Esophagus muscularis mucosa (tissue), 4 donors: ENCODE results near the gene ETFRF1.

Source experiments
- EP300 ChIP-seq: sonication (generic); formaldehyde crosslinking; IDR thresholded peaks from one replicate; pipeline ENCODE4 v1.6.1; 2017; ENCODE audit warnings: antibody characterized with exemption
- POLR2A ChIP-seq: fragments of 450-650 bp; IDR thresholded peaks from one replicate; pipeline ENCODE4 v1.6.1; 2017; ENCODE audit warnings: antibody characterized with exemption, moderate library complexity, mild to moderate bottlenecking, low read depth
- POLR2AphosphoS5 ChIP-seq, 2 donors: sonication (generic); formaldehyde crosslinking; IDR thresholded peaks; one replicate each; pipeline ENCODE4 v1.6.1; 2017; ENCODE audit warnings: antibody characterized with exemption in 2 of 2
- TF ChIP-seq, protein P1 (sequence below), 3 experiments: fragments of 200-600 bp in 2 of 3; fragments of 450-650 bp in 1 of 3; sonication (generic) in 2 of 3; IDR thresholded peaks; one replicate each; pipeline ENCODE4 v1.5.1; 2017 to 2019; ENCODE audit warnings: antibody characterized with exemption in 3 of 3, mild to moderate bottlenecking in 2 of 3, moderate library complexity in 1 of 3

- TF ChIP-seq POLR2A (no peak), POLR2AphosphoS5 (IDR thresholded peaks at IDR 0.05) (no peak), EP300 (no peak)
- TF ChIP-seq, protein P1, sequence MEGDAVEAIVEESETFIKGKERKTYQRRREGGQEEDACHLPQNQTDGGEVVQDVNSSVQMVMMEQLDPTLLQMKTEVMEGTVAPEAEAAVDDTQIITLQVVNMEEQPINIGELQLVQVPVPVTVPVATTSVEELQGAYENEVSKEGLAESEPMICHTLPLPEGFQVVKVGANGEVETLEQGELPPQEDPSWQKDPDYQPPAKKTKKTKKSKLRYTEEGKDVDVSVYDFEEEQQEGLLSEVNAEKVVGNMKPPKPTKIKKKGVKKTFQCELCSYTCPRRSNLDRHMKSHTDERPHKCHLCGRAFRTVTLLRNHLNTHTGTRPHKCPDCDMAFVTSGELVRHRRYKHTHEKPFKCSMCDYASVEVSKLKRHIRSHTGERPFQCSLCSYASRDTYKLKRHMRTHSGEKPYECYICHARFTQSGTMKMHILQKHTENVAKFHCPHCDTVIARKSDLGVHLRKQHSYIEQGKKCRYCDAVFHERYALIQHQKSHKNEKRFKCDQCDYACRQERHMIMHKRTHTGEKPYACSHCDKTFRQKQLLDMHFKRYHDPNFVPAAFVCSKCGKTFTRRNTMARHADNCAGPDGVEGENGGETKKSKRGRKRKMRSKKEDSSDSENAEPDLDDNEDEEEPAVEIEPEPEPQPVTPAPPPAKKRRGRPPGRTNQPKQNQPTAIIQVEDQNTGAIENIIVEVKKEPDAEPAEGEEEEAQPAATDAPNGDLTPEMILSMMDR (IDR thresholded peaks at IDR 0.05), result no peak
Measured at GRCh38 chr12:25202137-25202536, 7.1 kb downstream of the ETFRF1 start.
